Common myeloid progenitor, CD34-positive (primary cell): Measurements from ENCODE around the gene CISH.

Source experiments
- CTCF ChIA-PET: fragments of 350-600 bp; sonication (Branson Sonifier 250); formaldehyde crosslinking; loops from one replicate; lab custom pipeline; 2021; ENCODE audit warnings: antibody characterized with exemption; lab: Charles Lee
- POLR2A ChIA-PET: fragments of 350-600 bp; sonication (Branson Sonifier 250); formaldehyde crosslinking; loops from one replicate; lab custom pipeline; 2021; ENCODE audit warnings: antibody characterized with exemption; lab: Charles Lee
- DNase-seq, 3 donors: peaks; one replicate each; pipeline versions ENCODE4 v3.0.0 to v3.0.0-alpha.2; 2013
- H3K27ac ChIP-seq, 2 experiments: 1 replicate in 1 of 2; 2 replicates in 1 of 2; pipeline ENCODE4 v1.7.0; 2013; ENCODE audit warnings: inconsistent platforms in 2 of 2, low read length in 2 of 2, mild to moderate bottlenecking in 2 of 2, low read depth in 1 of 2, moderate library complexity in 1 of 2; ENCODE audit not compliant: severe bottlenecking in 2 of 2, insufficient read depth in 1 of 2, poor library complexity in 1 of 2
- H3K27me3 ChIP-seq, 5 experiments: replicated peaks in 2 of 5; 1 replicate in 3 of 5; 2 replicates in 2 of 5; pipeline versions ENCODE4 v1.6.1 to v1.7.0; 2013; ENCODE audit warnings: low read length in 4 of 5, mild to moderate bottlenecking in 2 of 5, moderate library complexity in 2 of 5, inconsistent platforms in 1 of 5; ENCODE audit not compliant: insufficient read depth in 5 of 5, control insufficient read depth in 4 of 5
- H3K36me3 ChIP-seq, 4 experiments: 1 replicate in 2 of 4; 2 replicates in 2 of 4; pipeline versions ENCODE4 v1.6.1 to v1.7.0; 2013; ENCODE audit warnings: low read length in 3 of 4, control low read depth in 1 of 4, mild to moderate bottlenecking in 1 of 4; ENCODE audit not compliant: control insufficient read depth in 4 of 4, insufficient read depth in 4 of 4
- H3K4me1 ChIP-seq, 4 experiments: 1 replicate in 3 of 4; 2 replicates in 1 of 4; pipeline versions ENCODE4 v1.6.1 to v1.7.1; 2013; ENCODE audit warnings: low read length in 3 of 4, mild to moderate bottlenecking in 3 of 4, control low read depth in 1 of 4, inconsistent platforms in 1 of 4, moderate library complexity in 1 of 4; ENCODE audit not compliant: control insufficient read depth in 4 of 4, insufficient read depth in 4 of 4; ENCODE audit errors: control extremely low read depth in 1 of 4
- H3K4me3 ChIP-seq, 7 experiments: 1 replicate in 4 of 7; 2 replicates in 3 of 7; pipeline versions ENCODE4 v1.5.1 to v1.7.0; 2013; ENCODE audit warnings: mild to moderate bottlenecking in 7 of 7, low read length in 6 of 7, moderate library complexity in 6 of 7, inconsistent platforms in 2 of 7, low read depth in 2 of 7, control low read depth in 1 of 7; ENCODE audit not compliant: insufficient read depth in 4 of 7, control insufficient read depth in 1 of 7; ENCODE audit errors: extremely low read depth in 1 of 7
- H3K9me3 ChIP-seq, 5 experiments: 1 replicate in 4 of 5; 2 replicates in 1 of 5; pipeline versions ENCODE4 v1.6.1 to v1.7.1; 2013; ENCODE audit warnings: low read length in 4 of 5, mild to moderate bottlenecking in 2 of 5, inconsistent platforms in 1 of 5, low read depth in 1 of 5, moderate library complexity in 1 of 5; ENCODE audit not compliant: control insufficient read depth in 4 of 5, insufficient read depth in 2 of 5; ENCODE audit errors: control extremely low read depth in 1 of 5
- WGBS: methylation state at CpG from one replicate; pipeline ENCODE4 v1.1.5; 2013; ENCODE audit not compliant: insufficient coverage; 5-methylcytosine and 5-hydroxymethylcytosine counted together

The CISH gene

GRCh38 chr3:50630877-50631276, 19.3 kb upstream of the CISH start:
- H3K4me3 ChIP-seq = peak overlapping the region in 1 of 7 experiments; percentile 30
- CTCF ChIA-PET = interaction anchor here (1.2 to 40.1 kb wide), 12 partner anchors 7 to 759 kb away, joined by 3 to 799 read pairs (median 6); partner anchors contain the start of genes C3orf18, CISH, HEMK1 and MAPKAPK3
- peaks cover 12 to 95% (median 91%) of the 10 kb centered on the region in 4 experiments for H3K4me1 ChIP-seq
- peaks cover 3 to 61% (median 9%) of the 10 kb centered on the region in 4 experiments for H3K36me3 ChIP-seq
- 30% methylated on average over 2 of the region's 7 CpGs for WGBS
- no peaks in the 10 kb centered on the region for H3K9me3 ChIP-seq
- DNase-seq = no peak
- H3K27ac ChIP-seq = peak overlapping the region in 1 of 2 experiments; percentile 69
- H3K27me3 ChIP-seq = no peaks in the 10 kb centered on the region
- POLR2A ChIA-PET = no interaction called here

GRCh38 chr3:50630394-50630793, 18.8 kb upstream of the CISH start:
- peak overlapping the region; percentile 9 to 69 for H3K27ac ChIP-seq
- H3K9me3 ChIP-seq = no peaks in the 10 kb centered on the region
- CTCF ChIA-PET = interaction anchor here (1.3 to 40.1 kb wide), 9 partner anchors 7 to 738 kb away, joined by 3 to 799 read pairs (median 9); partner anchors contain the start of genes C3orf18, CISH, HEMK1 and MAPKAPK3
- peaks cover 3 to 66% (median 9%) of the 10 kb centered on the region in 4 experiments for H3K36me3 ChIP-seq
- no peaks in the 10 kb centered on the region for H3K27me3 ChIP-seq
- DNase-seq = no peak
- POLR2A ChIA-PET = no interaction called here
- 100% methylated on average over 6 of the region's 6 CpGs for WGBS
- peak overlapping the region in 1 of 7 experiments; percentile 30 for H3K4me3 ChIP-seq
- H3K4me1 ChIP-seq = peaks cover 12 to 97% (median 93%) of the 10 kb centered on the region in 4 experiments

GRCh38 chr3:50628601-50629000, 17.0 kb upstream of the CISH start:
- H3K27ac ChIP-seq = peak overlapping the region; percentile 52 to 69
- H3K9me3 ChIP-seq = no peaks in the 10 kb centered on the region
- no peak overlapping the region for H3K4me3 ChIP-seq
- no peaks in the 10 kb centered on the region for H3K27me3 ChIP-seq
- CTCF ChIA-PET = interaction anchor here (0.8 to 40.1 kb wide), 9 partner anchors 9 to 750 kb away, joined by 3 to 799 read pairs (median 7); partner anchors contain the start of genes C3orf18, CISH, HEMK1 and MAPKAPK3
- peaks cover 25 to 100% (median 100%) of the 10 kb centered on the region in 4 experiments for H3K4me1 ChIP-seq
- peaks cover 0 to 74% (median 7%) of the 10 kb centered on the region in 4 experiments for H3K36me3 ChIP-seq
- POLR2A ChIA-PET = interaction anchor here (0.7 kb wide), 1 partner anchor 22 kb away, joined by 3 read pairs; no protein-coding TSS in a partner anchor
- DNase-seq = no peak
- WGBS = 100% methylated on average over 3 of the region's 3 CpGs

- H3K4me1 ChIP-seq = peaks cover 32 to 100% (median 100%) of the 10 kb centered on the region in 4 experiments
Observed at GRCh38 chr3:50627407-50628051, 16.0 kb upstream of the CISH start.

GRCh38 chr3:50626401-50626800, 14.8 kb upstream of the CISH start:
- ChIA-PET POLR2A (no interaction called here), CTCF (interaction anchor here (1.0 to 40.1 kb wide), 6 partner anchors 8 to 763 kb away, joined by 3 to 799 read pairs (median 18); partner anchors contain the start of genes C3orf18, CISH, HEMK1 and MAPKAPK3)
- Histone ChIP-seq H3K27ac (peak overlapping the region; percentile 22 to 69), H3K4me3 (peak overlapping the region in 2 of 7 experiments; percentile 2 to 18), H3K36me3 (peaks cover 0 to 90% (median 15%) of the 10 kb centered on the region in 4 experiments), H3K9me3 (no peaks in the 10 kb centered on the region), H3K4me1 (peaks cover 28 to 100% (median 100%) of the 10 kb centered on the region in 4 experiments), H3K27me3 (no peaks in the 10 kb centered on the region)
- DNase-seq = peak in 2 of 3 donors; percentile 51 to 72
- 62% methylated on average over 3 of the region's 3 CpGs for WGBS

More at GRCh38 chr3:50627407-50628051, 16.0 kb upstream of the CISH start:
- WGBS = 59% methylated on average over 5 of the region's 6 CpGs
- Histone ChIP-seq H3K36me3 (peaks cover 0 to 84% (median 14%) of the 10 kb centered on the region in 4 experiments), H3K4me3 (peak overlapping the region in 2 of 7 experiments; percentile 5 to 29), H3K27me3 (no peaks in the 10 kb centered on the region), H3K9me3 (no peaks in the 10 kb centered on the region), H3K27ac (peak overlapping the region; percentile 22 to 69)
- ChIA-PET POLR2A (no interaction called here), CTCF (interaction anchor here (1.0 to 40.1 kb wide), 8 partner anchors 10 to 807 kb away, joined by 3 to 799 read pairs (median 8); partner anchors contain the start of genes C3orf18, CISH, HEMK1 and MAPKAPK3)
- DNase-seq = peak in 2 of 3 donors; percentile 64 to 78

GRCh38 chr3:50625231-50626182, 13.9 kb upstream of the CISH start:
- Histone ChIP-seq H3K4me3 (peak overlapping the region in 2 of 7 experiments; percentile 35 to 44), H3K27me3 (no peaks in the 10 kb centered on the region), H3K36me3 (peaks cover 0 to 90% (median 14%) of the 10 kb centered on the region in 4 experiments), H3K4me1 (peaks cover 27 to 100% (median 100%) of the 10 kb centered on the region in 4 experiments), H3K27ac (peak overlapping the region in 1 of 2 experiments; percentile 69), H3K9me3 (no peaks in the 10 kb centered on the region)
- no peak for DNase-seq
- ChIA-PET CTCF (interaction anchor here (1.0 to 40.1 kb wide), 7 partner anchors 7 to 764 kb away, joined by 4 to 799 read pairs (median 33); partner anchors contain the start of genes C3orf18, CISH, HEMK1 and MAPKAPK3), POLR2A (no interaction called here)
- WGBS = 67% methylated on average over 14 of the region's 18 CpGs
